DMS114 treated with DMSO at 0.1 percent for 48 hours (cell line): Measurements from ENCODE around the gene GALC.
"Not testable (repeated sequence)": the region's sequence is repeated elsewhere in the genome, so short reads cannot be mapped to it uniquely, and the experiment has no call there.

Experiments
- DNase-seq: peaks from one replicate; lab custom pipeline; 2025; ENCODE audit not compliant: unreplicated experiment; lab: John Stamatoyannopoulos, UW

Gene GALC

DNA sequence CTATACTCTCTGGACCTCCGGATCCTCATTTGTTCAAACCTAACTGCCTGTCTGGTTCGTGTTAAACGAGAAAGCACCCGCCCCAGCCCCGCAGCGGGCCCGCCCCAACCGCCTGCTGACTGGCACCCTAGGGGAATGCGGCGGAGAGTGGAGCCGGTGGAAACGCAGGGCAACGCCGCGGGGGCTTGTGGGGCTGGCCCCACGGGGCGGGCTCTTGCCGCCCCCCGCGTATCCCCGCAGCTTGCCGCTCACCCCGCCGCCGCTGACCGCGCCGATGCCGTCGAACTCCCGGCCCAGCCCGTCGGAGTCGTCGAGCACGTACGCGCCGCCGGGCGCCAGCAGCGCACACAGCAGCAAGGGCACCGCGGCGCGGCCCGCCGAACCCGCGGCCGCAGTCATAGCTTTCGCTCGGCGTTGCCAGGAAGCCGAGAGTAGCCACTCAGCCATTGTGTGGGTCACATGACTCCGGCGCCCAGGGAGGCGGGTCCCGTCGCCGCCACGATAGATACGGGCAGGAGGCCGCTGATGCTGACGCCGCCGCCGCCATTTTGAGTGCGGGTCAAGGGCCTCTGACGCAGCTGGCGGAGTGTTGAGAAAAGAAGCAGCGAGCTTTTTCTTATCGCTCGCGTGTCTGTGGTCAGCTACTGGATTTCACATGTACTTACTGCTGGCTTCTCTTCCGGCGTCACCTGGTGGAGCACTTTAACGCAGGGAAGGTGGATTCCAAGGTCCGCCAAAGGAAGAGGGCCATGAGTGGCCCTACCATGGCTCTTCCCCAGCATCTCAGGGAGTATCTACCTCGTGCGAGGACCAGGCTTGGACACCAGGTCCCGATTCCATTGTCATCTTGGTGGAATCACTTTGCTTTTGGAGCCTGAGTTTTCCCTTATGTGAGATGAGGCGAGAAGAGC, at the start of gene GALC:
Gene GALC (minus strand): TSS at position 465 of the 911 bp plus-strand sequence. CDS start 18 bp downstream, at position 447.
- DNase-seq, result peak; percentile 52

DNA sequence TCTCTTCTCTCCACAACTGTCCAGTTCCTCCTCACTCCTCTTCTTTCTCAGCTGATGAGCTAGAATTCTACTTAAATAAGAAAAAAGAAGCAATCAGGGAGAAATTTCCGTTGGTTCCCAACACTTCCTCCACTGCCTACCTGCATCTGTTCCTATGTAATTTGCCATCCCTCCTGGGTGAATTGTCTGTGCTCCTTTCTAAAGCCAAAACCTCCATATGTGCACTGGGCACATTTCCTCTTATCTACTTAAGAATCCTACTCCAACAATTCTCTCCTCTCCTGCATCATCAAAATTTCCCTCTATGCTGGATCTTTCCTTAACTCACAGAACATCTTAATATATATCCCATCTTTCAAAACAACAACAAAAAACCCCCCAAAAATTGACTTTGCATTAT, 47.2 kb upstream of the GALC start:
- DNase-seq, result no peak

DNA sequence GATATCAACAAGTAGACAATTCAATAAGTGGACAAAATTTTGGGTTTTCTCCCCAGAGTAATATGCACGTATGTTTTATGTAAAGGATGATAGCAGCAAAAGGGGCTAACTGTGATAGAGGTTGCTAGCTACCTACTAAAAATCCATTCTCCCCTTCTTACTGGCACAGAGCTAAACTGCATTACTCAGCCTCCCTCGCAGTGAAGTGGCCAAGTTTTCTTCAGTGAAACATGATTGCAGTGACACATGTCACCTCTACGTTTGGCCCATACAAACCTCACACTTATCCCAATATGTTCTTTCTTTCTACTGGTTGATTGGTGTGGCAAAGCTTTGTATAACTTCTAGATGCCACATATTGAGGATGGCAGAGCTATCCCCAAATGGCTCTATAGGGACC, 46.2 kb upstream of the GALC start:
- DNase-seq, result no peak

DNA sequence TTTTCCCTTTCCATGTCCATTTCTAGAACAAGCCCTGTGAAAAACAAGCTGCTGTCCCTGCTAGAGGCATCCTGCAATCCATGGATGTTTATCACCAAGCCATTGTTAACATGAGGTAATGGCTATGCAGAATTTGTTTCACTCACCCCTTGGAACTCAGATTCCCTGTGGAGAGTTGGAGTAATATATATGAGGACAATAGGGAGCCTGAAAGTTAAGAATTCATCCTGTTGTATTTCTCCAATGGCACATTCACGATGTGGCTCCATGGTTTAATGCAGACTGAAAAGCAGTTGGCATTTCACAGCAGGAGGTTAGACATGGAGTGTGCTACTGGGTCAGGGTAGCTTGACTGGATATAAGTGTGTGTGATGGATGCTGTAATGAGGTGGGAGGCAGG, 44.3 kb upstream of the GALC start:
- no peak for DNase-seq

DNA sequence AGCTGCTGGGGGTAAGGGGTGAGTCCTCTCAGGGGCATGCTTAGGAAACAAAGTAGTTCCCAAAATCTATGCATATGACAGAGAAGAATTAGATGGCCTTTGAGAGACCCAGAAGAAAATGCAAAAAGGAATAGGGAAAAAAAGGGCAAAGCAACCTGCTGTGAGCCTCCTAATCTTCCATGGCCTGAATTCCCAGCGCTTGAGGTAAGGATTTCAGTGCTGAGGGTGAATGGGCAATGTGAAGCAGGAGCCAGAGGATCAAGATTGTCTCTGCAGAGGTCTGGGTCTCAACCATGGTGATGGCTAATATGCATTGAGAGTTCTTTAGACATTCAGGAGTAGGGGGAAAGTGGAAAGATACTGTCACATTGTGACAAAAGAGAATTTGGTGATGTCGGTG, 43.4 kb upstream of the GALC start:
- no peak for DNase-seq

DNA sequence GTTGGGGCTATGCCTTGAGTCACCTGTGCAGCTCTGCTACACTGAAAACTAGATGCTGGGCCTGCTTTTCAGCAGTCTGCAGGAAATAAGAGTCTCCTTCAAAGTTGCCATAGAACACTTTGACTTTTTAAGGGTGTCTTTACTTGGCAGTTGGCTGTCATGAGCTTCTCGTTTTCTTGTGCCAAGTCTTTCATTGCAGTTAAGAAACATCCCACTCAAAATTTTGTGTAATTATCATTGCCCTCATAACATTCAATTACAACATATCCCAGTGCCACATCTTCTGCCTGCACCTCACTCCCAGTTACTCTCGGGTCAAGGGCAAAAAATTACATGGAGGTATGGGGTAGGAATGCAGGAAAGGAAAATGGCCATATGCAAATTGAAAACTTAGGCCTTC, 41.1 kb upstream of the GALC start:
- no peak for DNase-seq

DNA sequence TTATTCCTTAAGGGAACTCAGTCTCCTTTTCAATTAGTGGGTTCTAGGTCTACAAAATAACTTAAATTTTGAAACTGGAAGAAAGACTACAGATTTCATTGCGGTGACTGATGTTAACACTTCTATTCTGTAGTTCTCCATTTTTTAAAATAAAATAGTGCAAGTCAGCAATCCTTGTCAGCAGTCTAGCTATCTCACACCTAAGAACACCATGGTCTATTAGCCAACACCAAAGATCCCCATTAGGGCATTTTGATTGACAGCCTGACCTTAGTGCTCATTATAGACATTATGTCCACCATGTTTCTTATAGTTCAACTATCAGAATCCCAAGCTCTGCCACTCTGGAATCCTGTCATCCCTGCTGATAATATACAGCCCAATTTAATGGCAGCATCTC, 39.4 kb upstream of the GALC start:
- no peak for DNase-seq

DNA sequence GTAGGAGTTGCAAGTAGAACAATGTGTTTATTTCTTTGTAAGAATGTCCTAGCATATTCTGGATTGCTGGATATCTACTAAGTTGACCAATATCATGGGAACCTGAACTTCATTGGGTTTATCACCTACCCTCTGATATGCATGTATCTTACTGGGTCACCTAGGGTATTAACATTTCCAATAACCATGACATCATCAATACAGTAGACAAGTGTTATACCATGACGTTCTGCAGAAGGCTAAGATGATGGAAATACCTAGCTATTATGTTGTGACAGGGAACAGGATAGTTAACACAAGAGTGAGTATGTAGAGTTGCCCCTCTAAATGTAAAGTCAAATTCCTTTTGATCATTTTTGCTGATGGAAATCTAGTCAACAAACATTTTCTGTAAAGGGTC, 37.9 kb upstream of the GALC start:
- DNase-seq, result no peak

DNA sequence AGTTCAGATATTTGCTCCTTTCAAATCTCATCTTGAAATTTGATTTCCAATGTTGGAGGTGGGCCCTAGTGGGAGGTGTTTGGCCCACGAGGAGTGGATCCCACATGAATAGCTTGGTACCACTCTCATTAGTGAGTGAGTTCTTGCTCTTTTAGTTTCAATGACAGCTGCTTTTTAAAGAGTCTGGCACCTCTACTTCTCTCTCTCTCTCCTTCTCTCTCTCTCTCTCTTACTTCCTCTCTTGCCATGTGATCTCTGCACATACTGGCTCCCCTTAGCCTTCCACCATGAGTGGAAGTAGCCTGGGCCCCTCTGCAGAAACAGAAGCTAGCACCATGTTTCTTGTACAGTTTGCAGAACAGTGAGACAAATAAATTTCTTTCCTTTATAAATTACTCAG, 37.1 kb upstream of the GALC start:
- DNase-seq, result no peak

DNA sequence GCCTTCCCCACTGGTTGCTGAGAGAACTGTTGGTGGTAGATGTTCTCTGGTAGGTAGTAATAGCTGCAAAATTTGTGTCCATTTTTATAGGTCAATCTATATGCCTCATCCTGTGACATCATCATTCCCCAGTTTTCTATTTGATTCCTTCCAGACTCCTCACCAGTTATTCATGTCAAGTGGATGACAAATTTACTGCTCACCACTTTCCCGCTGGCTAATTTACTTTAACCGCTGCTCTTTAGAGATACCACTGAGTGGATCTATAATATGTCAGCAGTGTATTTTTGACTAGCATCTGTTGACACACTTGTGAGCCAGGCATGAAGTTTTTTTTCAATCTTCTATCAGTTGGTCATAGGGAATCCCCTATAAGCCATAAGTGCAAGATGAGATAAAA, 36.5 kb upstream of the GALC start:
- DNase-seq, result no peak

DNA sequence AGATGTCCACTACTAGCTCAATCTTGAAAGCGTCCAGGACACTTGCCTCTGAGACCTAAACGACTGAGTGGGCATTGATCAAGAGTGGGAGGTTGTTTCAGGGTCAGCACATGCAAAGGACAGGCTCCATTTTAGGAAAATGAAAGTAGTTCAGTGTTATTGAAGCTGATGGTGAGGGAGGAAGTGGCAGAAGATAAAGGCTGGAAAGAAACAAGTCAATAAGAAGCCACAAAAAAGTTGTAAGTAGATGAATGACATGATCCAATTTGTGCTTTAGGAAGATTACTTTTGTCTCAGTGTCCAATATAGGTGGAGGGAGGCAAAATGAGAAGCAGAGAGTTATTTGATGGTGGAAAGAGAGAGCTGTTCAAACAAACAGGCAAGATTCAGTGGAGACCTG, 33.9 kb upstream of the GALC start:
- DNase-seq, result no peak

DNA sequence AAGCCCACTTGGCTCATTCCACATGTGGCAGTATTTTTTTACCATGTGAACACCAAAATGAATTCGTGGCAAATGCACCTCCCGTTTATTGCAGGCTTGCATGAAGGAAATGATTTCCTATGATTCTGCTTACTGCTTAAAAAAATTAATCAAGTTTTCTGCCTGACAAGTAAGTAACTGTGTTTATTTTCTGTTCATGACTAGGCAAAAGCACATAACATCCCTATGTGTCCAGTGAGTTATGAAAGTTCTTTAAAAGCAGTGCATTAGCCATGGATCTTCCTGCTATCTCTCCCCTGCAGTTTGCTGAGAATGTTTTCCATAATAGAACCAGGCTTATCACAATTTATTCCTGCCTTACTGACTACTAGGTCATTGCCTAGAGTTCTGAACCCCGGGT, 32.3 kb upstream of the GALC start:
- no peak for DNase-seq

DNA sequence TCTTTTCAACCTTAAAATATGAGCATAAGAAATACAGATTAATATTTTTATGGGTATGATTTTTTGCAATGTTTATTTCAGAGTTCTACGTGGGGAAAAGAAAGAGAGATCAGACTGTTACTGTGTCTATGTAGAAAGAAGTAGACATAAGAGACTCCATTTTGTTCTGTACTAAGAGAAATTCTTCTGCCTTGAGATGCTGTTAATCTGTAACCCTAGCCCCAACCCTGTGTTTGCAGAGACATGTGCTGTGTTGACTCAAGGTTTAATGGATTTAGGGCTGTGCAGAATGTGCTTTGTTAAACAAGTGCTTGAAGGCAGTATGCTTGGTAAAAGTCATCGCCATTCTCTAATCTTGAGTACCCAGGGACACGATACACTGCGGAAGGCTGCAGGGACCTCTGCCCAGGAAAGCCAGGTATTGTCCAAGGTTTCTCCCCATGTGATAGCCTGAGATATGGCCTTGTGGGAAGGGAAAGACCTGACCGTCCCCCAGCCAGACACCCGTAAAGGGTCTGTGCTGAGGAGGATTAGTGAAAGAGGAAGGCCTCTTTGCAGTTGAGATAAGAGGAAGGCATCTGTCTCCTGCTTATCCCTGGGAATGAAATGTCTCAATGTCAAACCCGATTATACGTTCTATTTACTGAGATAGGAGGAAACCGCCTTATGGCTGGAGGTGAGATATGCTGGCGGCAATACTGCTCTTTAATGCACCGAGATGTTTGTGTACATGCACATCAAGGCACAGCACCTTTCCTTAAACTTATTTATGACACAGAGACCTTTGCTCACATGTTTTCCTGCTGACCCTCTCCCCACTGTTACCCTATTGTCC, 31.5 kb upstream of the GALC start:
- not testable (repeated sequence) for DNase-seq

DNA sequence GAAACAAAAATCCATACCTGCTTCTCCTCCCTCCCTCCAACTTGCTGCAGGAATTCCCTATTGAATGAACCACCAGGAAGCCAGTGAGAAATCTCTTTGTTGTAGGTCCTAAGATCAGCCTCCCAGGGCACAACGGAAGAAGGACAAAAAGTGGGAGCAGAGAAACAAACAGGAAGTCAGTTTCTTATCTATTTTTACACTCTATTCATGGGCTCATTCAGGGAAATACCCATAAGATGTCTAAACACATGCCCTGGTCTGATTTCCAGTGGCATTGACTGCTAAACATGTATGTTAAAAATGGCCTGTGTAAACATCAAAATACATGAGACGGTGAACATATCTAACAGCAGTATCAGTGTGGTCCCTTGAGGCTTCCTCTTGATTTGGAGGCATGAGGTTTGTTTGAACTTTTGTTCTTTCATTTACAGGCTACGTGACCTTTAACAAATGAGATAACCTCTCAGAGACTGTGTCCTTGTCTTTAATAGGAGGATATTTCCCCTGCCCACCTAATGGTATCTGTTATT, 30.7 kb upstream of the GALC start:
- DNase-seq, result no peak

DNA sequence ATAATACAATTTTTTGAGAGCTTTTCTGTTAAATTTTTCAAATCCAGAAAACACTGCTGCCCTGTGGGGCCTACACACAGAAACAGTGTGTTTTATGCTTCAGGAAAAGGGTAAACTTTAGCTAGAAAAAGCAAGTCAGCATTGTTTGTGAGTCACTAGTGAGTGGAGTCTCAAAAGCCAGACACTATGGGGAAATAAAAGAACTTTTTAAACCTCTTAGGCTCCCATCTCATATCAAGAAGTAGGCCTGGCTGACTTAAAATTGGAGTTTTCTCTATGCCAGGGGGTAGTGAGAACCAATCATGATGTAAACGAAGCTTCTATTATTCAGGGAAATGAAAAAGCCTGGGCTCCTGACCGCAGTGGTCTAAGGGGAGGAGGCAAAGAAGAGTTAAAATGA, 24.6 kb upstream of the GALC start:
- no peak for DNase-seq

DNA sequence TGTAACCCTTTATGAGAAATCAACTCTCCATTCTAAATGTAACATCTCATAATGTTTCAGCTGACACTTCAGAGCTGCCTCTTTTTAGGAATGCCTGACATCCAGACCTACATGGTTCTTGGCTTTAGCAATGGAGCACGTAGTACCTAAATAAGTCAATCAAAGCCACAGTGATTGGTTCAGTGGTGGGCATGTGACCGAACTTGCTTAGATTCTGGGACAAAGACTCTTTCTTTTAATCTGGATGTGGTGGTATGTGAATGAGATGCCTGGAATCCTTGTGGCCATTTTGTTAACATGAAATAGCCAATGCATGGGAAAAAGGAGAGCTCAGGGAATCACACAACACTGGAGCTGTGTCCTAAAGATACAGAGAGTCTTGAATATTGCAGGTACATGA, 23.8 kb upstream of the GALC start:
- no peak for DNase-seq

DNA sequence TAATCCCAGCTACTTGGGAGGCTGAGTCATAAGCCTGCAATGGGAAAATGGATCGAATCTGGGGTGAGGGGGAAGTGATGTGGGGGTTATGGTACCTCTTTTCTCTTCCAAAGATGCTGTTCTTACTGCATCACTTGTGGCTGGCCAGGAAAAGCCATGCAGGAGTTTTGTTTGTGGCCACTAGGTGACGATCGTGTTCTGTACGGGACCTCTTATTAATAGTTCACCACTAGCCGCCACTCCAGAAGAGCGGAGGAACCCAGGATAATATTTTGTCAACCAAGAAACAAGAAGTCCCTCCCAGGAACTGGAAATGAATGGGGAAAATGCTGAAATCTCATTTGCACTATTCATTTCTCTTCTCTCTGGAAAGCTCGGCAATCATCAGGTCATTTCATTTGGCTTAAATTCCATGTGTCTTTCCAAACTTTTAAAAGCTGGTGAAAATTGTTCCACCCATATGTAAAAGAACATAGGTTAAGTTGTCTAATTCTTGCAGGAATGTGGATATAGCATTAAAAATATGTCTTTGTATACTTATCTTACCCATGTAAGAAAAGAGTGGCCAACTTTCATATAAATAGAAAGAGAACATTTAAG, 20.9 kb upstream of the GALC start:
- peak; percentile 75 for DNase-seq

DNA sequence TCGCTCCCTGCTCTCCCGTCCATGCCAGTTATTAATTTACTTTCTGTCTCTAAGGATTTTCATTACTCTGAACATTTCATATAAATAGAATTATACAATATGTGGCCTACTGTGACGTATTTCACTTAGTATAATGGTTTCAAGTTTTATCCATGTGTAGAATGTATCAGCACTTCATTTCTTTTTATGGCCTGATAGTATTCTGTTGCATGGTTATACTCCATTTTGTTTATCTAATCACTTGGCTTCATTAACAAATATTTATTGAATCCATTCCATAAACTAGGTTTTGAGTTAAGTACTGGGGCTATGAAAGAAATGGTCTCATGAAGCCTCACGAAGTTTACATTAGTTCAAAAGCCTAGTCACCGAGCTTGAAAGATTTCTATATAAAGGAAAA, 19.5 kb upstream of the GALC start:
- DNase-seq, result no peak

DNA sequence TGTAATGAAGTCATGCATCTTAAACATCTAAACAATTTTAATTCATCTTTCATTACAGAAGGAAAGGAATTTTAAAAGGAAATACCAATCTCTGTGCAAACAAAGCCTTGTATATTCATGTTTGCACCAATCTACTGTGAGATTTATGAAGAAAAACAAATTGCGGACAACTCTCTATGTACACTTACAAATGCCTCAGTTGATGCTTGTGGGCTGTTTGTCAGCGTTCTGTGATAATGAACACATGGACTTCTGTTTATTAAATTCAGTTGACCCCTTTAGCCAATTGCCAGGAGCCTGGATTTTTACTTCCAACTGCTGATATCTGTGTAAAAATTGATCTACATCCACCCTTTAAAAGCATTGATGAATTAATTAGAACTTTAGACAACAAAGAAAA, 17.3 kb upstream of the GALC start:
- DNase-seq, result peak; percentile 0

DNA sequence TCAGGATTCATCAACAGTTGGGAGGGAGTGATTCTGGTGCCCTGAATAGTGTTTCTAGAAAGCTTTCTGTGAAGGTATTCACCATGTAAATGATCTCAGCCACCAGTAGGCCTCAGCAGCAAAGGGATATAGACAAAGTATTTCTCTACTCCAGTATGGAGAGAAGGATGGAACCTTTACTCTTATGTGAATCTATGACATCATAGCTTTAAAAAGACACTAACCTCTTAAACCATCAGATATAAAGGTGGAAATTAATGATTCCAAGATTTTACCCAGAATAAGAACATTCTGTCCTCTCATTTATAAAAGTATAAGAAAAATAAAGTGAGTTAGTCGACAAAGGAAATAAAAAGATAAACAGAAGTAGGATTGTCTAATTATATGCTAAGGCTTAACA, 16.5 kb upstream of the GALC start:
- DNase-seq, result no peak

DNA sequence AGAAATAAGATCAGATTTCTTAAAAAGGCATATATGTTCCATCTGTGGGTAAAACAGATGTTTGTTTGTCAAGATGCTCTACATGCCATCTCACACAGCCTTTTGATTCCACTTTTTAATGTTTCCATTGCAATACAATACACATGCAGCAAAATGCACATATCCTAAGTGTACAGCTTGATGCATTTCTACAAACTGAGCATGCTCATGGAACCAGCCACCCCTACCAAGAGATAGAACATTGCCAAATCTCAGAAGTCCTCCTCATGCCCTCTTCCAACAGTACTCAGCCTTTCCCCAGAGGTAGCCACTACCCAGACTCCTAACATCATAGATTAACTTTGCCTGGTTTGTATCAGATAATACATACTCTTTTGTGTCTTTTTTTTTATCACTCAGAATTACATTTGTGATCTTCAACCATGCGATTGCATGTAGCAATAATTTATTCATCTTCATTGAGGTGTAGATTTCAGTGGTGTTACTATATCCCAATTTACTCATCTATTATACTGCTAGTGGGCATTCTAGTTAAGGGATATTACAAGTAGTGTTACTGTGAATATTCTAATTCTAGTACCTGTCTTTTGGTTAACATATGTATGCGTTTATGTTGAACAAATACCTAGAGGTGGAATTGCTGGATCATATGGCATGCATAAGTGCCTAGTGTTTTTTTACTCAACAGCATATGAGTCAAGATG, 15.2 kb upstream of the GALC start:
- no peak for DNase-seq
